ENCODE results near the gene EPHA3. TPM values are rescaled to one million over a fixed set of nuclear protein-coding genes. Genes with fewer than 3 reads are reported as not detected.

EPHA3 gene
- total and polyA plus RNA-seq, 7 donors = under 0.01 to 23.5 (median 13.3) TPM; not detected in 1

GRCh38 chr3:89364314-89364713 is 256.9 kb downstream of the EPHA3 start:
- H3K4me3 ChIP-seq = no peak overlapping the region
- intact Hi-C loops (cut with DNase I) = no loop called here
- no peaks in the 10 kb centered on the region for H3K36me3 ChIP-seq

GRCh38 chr3:89367166-89367565 is 259.7 kb downstream of the EPHA3 start:
- DNase-seq = no peak
- Histone ChIP-seq H3K27ac (no peak overlapping the region), H3K27me3 (no peaks in the 10 kb centered on the region), H3K4me3 (no peak overlapping the region), H3K4me1 (peaks cover 0 to 12% (median 3%) of the 10 kb centered on the region in 4 donors), H3K36me3 (no peaks in the 10 kb centered on the region), H3K9me3 (no peaks in the 10 kb centered on the region)
- TF ChIP-seq EP300 (IDR thresholded peaks at IDR 0.05) = no peak
- 75 to 77% methylated on average over 3 of the region's 3 CpGs for WGBS, 2 donors
- intact Hi-C loops (cut with DNase I) = no loop called here

More at GRCh38 chr3:89364314-89364713, 256.9 kb downstream of the EPHA3 start:
- no peak for TF ChIP-seq POLR2AphosphoS5 (IDR thresholded peaks at IDR 0.05)
- TF ChIP-seq EP300 (IDR thresholded peaks at IDR 0.05) = no peak
- no peak for TF ChIP-seq POLR2A (IDR thresholded peaks at IDR 0.05)
- no peak for TF ChIP-seq CTCF (IDR thresholded peaks at IDR 0.05)
- DNase-seq = no peak
- no peak overlapping the region for H3K27ac ChIP-seq
- no peaks in the 10 kb centered on the region for H3K9me3 ChIP-seq
- H3K4me1 ChIP-seq = peaks cover 0 to 12% (median 3%) of the 10 kb centered on the region in 4 donors
- no peaks in the 10 kb centered on the region for H3K27me3 ChIP-seq

- peaks cover 0 to 14% (median 6%) of the 10 kb centered on the region in 4 donors for H3K4me1 ChIP-seq
- no peak overlapping the region for H3K27ac ChIP-seq
- intact Hi-C loops (cut with DNase I) = no loop called here
- H3K27me3 ChIP-seq = no peaks in the 10 kb centered on the region
- DNase-seq = no peak
- no peak overlapping the region for H3K4me3 ChIP-seq
- 89 to 94% methylated on average over 3 of the region's 3 CpGs for WGBS, 2 donors
- no peak for TF ChIP-seq POLR2AphosphoS5 (IDR thresholded peaks at IDR 0.05)
- no peak for TF ChIP-seq EP300 (IDR thresholded peaks at IDR 0.05)
- TF ChIP-seq POLR2A (IDR thresholded peaks at IDR 0.05) = no peak
- H3K36me3 ChIP-seq = no peaks in the 10 kb centered on the region
- no peaks in the 10 kb centered on the region for H3K9me3 ChIP-seq
Measured at GRCh38 chr3:89368846-89369245, 261.4 kb downstream of the EPHA3 start.

- DNase-seq = no peak
- WGBS, 2 donors = 53 to 54% methylated on average over 1 of the region's 1 CpG
- no peak overlapping the region for H3K27ac ChIP-seq
- intact Hi-C loops (cut with DNase I) = no loop called here
- H3K4me1 ChIP-seq = peaks cover 0 to 7% (median 3%) of the 10 kb centered on the region in 4 donors
- no peak for TF ChIP-seq CTCF (IDR thresholded peaks at IDR 0.05)
- no peak for TF ChIP-seq POLR2AphosphoS5 (IDR thresholded peaks at IDR 0.05)
- no peak for TF ChIP-seq EP300 (IDR thresholded peaks at IDR 0.05)
- no peak for TF ChIP-seq POLR2A (IDR thresholded peaks at IDR 0.05)
- H3K9me3 ChIP-seq = no peaks in the 10 kb centered on the region
- H3K27me3 ChIP-seq = no peaks in the 10 kb centered on the region
- H3K36me3 ChIP-seq = no peaks in the 10 kb centered on the region
- no peak overlapping the region for H3K4me3 ChIP-seq
Measured at GRCh38 chr3:89372456-89372855, 265.0 kb downstream of the EPHA3 start.

GRCh38 chr3:89373434-89373833 is 266.0 kb downstream of the EPHA3 start:
- no peak for TF ChIP-seq POLR2AphosphoS5 (IDR thresholded peaks at IDR 0.05)
- TF ChIP-seq POLR2A (IDR thresholded peaks at IDR 0.05) = no peak
- no peak for TF ChIP-seq CTCF (IDR thresholded peaks at IDR 0.05)
- no peak for TF ChIP-seq EP300 (IDR thresholded peaks at IDR 0.05)
- H3K27ac ChIP-seq = no peak overlapping the region
- no peaks in the 10 kb centered on the region for H3K36me3 ChIP-seq
- intact Hi-C loops (cut with DNase I) = no loop called here
- DNase-seq = no peak
- H3K4me3 ChIP-seq = no peak overlapping the region
- no peaks in the 10 kb centered on the region for H3K9me3 ChIP-seq
- no peaks in the 10 kb centered on the region for H3K27me3 ChIP-seq
- H3K4me1 ChIP-seq = peaks cover 0 to 7% (median 3%) of the 10 kb centered on the region in 4 donors

- Histone ChIP-seq H3K4me3 (no peak overlapping the region), H3K36me3 (no peaks in the 10 kb centered on the region), H3K27me3 (no peaks in the 10 kb centered on the region), H3K27ac (no peak overlapping the region), H3K4me1 (peaks cover 0 to 7% (median 3%) of the 10 kb centered on the region in 4 donors), H3K9me3 (no peaks in the 10 kb centered on the region)
- WGBS, 2 donors = 48 to 63% methylated on average over 1 of the region's 1 CpG
- intact Hi-C loops (cut with DNase I) = no loop called here
- DNase-seq = no peak
- TF ChIP-seq CTCF (IDR thresholded peaks at IDR 0.05) (no peak), POLR2AphosphoS5 (IDR thresholded peaks at IDR 0.05) (no peak), POLR2A (IDR thresholded peaks at IDR 0.05) (no peak), EP300 (IDR thresholded peaks at IDR 0.05) (no peak)
Measured at GRCh38 chr3:89375451-89375850, 268.0 kb downstream of the EPHA3 start.
